Right lobe of liver (tissue), 4 donors: ENCODE results near the gene NDRG2.

ENCODE experiments used
- POLR2A ChIP-seq: fragments of 450-650 bp; IDR thresholded peaks from one replicate; pipeline ENCODE4 v1.6.1; 2017; ENCODE audit warnings: antibody characterized with exemption, mild to moderate bottlenecking
- TF ChIP-seq, protein P1 (sequence below), 4 donors: fragments of 200-600 bp in 3 of 4; fragments of 450-650 bp in 1 of 4; IDR thresholded peaks; one replicate each; pipeline versions ENCODE4 v1.5.1 to v1.8.0; 2016 to 2022; ENCODE audit warnings: antibody characterized with exemption in 4 of 4, mild to moderate bottlenecking in 2 of 4
- donor health status: DM: no; HTN: no; CAD: no.
- donor health status: DM: no; HTN: no; CAD: no.
- donor health status: DM: no; HTN: yes; CAD: no.

DNA sequence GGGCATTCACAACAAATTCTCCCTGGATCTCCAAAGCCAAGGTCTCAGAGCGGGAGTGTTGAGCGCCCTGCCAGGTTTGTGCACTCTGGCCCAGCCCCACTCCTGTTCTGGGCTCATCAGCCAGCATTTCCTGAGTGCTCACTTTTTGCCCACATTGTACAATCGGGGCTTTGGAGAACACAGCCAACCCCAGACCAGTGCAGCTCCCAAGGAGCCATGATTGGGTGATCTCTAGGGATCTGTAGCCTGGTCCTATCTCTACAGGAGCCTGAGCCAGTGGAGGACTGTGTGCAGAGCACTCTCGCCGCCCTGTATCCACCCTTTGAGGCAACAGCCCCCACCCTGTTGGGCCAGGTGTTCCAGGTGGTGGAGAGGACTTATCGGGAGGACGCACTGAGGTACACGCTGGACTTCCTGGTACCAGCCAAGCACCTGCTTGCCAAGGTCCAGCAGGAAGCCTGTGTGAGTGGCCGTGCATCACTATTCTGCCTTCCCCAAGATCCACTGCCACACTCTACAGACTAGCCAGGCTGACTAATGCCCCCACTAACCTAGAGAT is 48.0 kb upstream of the NDRG2 start:
- TF ChIP-seq, protein P1, sequence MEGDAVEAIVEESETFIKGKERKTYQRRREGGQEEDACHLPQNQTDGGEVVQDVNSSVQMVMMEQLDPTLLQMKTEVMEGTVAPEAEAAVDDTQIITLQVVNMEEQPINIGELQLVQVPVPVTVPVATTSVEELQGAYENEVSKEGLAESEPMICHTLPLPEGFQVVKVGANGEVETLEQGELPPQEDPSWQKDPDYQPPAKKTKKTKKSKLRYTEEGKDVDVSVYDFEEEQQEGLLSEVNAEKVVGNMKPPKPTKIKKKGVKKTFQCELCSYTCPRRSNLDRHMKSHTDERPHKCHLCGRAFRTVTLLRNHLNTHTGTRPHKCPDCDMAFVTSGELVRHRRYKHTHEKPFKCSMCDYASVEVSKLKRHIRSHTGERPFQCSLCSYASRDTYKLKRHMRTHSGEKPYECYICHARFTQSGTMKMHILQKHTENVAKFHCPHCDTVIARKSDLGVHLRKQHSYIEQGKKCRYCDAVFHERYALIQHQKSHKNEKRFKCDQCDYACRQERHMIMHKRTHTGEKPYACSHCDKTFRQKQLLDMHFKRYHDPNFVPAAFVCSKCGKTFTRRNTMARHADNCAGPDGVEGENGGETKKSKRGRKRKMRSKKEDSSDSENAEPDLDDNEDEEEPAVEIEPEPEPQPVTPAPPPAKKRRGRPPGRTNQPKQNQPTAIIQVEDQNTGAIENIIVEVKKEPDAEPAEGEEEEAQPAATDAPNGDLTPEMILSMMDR (IDR thresholded peaks at IDR 0.05) = no peak
- TF ChIP-seq POLR2A = no peak
